ENCODE data around the gene PKP2.

GRCh38 chr12:32768518-32768917, 128.1 kb downstream of the PKP2 start:
- no peak for TF ChIP-seq CTCF (IDR thresholded peaks at IDR 0.05; ENCODE audit: insufficient read depth, low read length)
- TF ChIP-seq POLR2AphosphoS5 (IDR thresholded peaks at IDR 0.05; ENCODE audit: low read depth) = no peak
- no peak for TF ChIP-seq GABPA (IDR thresholded peaks at IDR 0.05; ENCODE audit: low read depth)
